Ascending aorta (tissue), 2 donors: ENCODE measurements around the gene YPEL4. TPM values are rescaled to one million over a fixed set of nuclear protein-coding genes. Genes with fewer than 3 reads are reported as not detected.

Source experiments
- DNase-seq, 2 donors: peaks; one replicate each; pipeline ENCODE4 v3.0.0-alpha.2; 2019; ENCODE audit warnings: low spot score in 2 of 2
- H3K27ac ChIP-seq, 2 donors: fragments of 200-600 bp; sonication (generic); one replicate each; pipeline ENCODE4 v1.5.1; 2016 to 2017; ENCODE audit warnings: mild to moderate bottlenecking in 1 of 2
- H3K27me3 ChIP-seq: fragments of 200-600 bp; sonication (generic); one replicate; pipeline ENCODE4 v1.5.1; 2017
- H3K36me3 ChIP-seq, 2 donors: fragments of 200-600 bp; sonication (generic); one replicate each; pipeline ENCODE4 v1.5.1; 2016
- H3K4me1 ChIP-seq, 2 donors: fragments of 200-600 bp; sonication (generic); one replicate each; pipeline ENCODE4 v1.5.1; 2016 to 2017; ENCODE audit warnings: mild to moderate bottlenecking in 1 of 2
- H3K4me3 ChIP-seq, 2 donors: fragments of 200-600 bp; sonication (generic); one replicate each; pipeline ENCODE4 v1.5.1; 2016 to 2017; ENCODE audit warnings: mild to moderate bottlenecking in 1 of 2
- H3K9me3 ChIP-seq, 2 donors: fragments of 200-600 bp; sonication (generic); one replicate each; pipeline ENCODE4 v1.5.1; 2016
- intact Hi-C: fragments of 100-400 bp; cut with DNase I; formaldehyde crosslinking; loops from one replicate; pipeline ENCODE4 v1.15.1; 2023
- total RNA-seq: library from RNA; depleted of rRNA; stranded (reverse); fragments of >200 nt; gene quantifications from one replicate; pipeline ENCODE4 v1.1.0, GENCODE V29; 2016
- TF ChIP-seq, protein P1 (sequence below), 3 experiments: fragments of 200-600 bp in 2 of 3; fragments of 450-650 bp in 1 of 3; sonication (generic) in 2 of 3; IDR thresholded peaks; one replicate each; pipeline ENCODE4 v1.5.1; 2016 to 2019; ENCODE audit warnings: antibody characterized with exemption in 3 of 3, mild to moderate bottlenecking in 1 of 3, moderate library complexity in 1 of 3

Gene YPEL4
- total RNA-seq, 1 donor from 2014 or later: not detected

DNA sequence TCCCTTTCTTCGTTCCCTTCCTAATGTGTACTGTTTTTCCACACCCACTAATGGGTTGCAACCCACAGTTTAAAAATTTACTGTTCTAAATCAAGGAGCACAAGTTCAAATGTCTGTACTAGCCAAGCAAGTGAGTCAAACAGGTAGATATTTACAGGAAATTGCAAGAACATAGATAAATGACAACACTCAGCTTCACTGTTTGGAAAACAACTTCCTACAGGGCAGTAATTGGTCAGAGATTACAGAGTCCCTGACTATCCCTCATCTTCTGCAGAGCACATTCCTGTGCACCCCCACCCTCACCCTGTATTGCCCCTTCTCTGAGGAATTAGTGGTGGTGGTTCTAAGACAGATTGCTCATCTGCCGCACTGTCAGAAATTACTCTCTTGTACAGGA is 50.3 kb downstream of the YPEL4 start:
- DNase-seq: no peak
- Histone ChIP-seq H3K4me3 (peak overlapping the region in 1 of 2 donors; percentile 72), H3K36me3 (peaks cover 10 to 30% of the 10 kb centered on the region in 2 donors), H3K4me1 (peaks cover 0 to 9% of the 10 kb centered on the region in 2 donors), H3K27me3 (no peaks in the 10 kb centered on the region), H3K9me3 (no peaks in the 10 kb centered on the region), H3K27ac (peak overlapping the region; percentile 95 to 97)
- intact Hi-C loops: loop anchor here (5.0 kb wide), 2 partner anchors 172 to 978 kb away; partner anchors contain the start of genes LPXN, SLC43A3 and ZFP91
- TF ChIP-seq, protein P1, sequence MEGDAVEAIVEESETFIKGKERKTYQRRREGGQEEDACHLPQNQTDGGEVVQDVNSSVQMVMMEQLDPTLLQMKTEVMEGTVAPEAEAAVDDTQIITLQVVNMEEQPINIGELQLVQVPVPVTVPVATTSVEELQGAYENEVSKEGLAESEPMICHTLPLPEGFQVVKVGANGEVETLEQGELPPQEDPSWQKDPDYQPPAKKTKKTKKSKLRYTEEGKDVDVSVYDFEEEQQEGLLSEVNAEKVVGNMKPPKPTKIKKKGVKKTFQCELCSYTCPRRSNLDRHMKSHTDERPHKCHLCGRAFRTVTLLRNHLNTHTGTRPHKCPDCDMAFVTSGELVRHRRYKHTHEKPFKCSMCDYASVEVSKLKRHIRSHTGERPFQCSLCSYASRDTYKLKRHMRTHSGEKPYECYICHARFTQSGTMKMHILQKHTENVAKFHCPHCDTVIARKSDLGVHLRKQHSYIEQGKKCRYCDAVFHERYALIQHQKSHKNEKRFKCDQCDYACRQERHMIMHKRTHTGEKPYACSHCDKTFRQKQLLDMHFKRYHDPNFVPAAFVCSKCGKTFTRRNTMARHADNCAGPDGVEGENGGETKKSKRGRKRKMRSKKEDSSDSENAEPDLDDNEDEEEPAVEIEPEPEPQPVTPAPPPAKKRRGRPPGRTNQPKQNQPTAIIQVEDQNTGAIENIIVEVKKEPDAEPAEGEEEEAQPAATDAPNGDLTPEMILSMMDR (IDR thresholded peaks at IDR 0.05): no peak

DNA sequence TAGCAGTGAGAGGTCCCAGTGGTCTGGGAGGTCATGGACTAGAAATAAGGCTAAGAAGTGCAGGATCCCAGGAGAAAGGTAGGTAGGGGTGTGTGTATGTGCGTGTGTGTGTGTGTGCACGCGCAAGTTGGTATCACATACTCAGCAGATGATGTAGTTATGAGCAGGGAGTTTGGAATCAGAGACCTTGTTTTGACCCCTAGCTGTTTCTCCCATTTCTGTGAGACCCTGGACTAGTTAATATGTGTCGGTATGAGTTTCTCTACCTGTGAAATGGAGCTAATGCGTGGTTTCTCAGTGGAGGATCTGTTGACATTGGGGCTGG is 50.9 kb downstream of the YPEL4 start:
- Histone ChIP-seq H3K4me1 (peaks cover 0 to 9% of the 10 kb centered on the region in 2 donors), H3K4me3 (peak overlapping the region; percentile 72), H3K36me3 (peaks cover 10 to 24% of the 10 kb centered on the region in 2 donors), H3K27ac (peak overlapping the region; percentile 95 to 97), H3K9me3 (no peaks in the 10 kb centered on the region), H3K27me3 (no peaks in the 10 kb centered on the region)
- TF ChIP-seq, protein P1 (IDR thresholded peaks at IDR 0.05): no peak
- intact Hi-C loops: loop anchor here (1.0 to 5.0 kb wide), 3 partner anchors 30 to 979 kb away; partner anchors contain the start of genes LPXN, SLC43A3 and ZFP91
- peak in 1 of 2 donors; percentile 67 for DNase-seq

DNA sequence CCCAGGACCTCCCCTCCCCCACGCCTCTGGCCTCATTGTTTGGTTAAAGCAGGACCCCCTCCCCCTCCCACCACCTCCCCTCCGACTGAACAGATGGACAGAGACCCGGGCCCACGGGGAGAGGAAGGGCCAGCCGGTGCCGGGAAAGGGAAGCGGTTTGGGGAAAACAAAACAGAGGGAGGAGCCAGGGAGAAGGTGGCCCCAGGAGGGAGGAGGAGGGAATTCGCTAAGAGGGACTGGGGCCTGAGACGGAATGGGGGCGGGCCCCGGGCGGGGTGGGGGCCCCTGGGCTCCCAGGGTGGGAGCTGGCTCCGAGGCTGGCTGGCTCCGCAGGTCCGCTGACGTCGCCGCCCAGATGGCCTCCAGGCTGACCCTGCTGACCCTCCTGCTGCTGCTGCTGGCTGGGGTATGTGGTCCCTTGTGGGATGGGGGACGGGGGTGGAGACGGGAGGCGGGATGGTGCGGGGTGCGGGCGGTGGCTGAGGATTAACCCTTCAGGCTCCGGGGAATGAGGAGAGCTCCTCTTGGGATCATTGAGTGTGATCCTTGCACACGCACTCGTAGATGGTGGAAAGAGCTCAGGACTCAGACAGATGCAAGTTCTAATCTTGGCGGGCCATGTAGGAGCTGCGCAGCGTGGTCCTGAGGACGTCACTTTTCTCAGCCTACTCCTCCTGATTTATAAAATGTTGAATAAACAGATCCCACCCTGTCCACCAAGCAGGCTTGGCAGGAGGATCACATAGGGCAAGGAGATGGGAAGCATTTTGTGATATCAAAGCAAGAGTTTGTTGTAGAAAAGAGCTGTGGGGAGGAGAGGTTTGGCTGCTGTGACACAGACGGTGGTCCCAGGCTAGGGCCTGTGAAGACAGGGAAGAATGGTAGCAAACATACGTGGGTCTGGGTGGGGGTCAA is 51.5 kb downstream of the YPEL4 start:
- Histone ChIP-seq H3K36me3 (peaks cover 10 to 19% of the 10 kb centered on the region in 2 donors), H3K4me3 (peak overlapping the region; percentile 72), H3K9me3 (no peaks in the 10 kb centered on the region), H3K27me3 (no peaks in the 10 kb centered on the region), H3K27ac (peak overlapping the region; percentile 95 to 97), H3K4me1 (peaks cover 0 to 9% of the 10 kb centered on the region in 2 donors)
- intact Hi-C loops: loop anchor here (1.0 to 5.0 kb wide), 4 partner anchors 30 to 979 kb away; partner anchors contain the start of genes LPXN, SLC43A3 and ZFP91
- peak; percentile 42 to 89 for DNase-seq
- TF ChIP-seq, protein P1 (IDR thresholded peaks at IDR 0.05): no peak

DNA sequence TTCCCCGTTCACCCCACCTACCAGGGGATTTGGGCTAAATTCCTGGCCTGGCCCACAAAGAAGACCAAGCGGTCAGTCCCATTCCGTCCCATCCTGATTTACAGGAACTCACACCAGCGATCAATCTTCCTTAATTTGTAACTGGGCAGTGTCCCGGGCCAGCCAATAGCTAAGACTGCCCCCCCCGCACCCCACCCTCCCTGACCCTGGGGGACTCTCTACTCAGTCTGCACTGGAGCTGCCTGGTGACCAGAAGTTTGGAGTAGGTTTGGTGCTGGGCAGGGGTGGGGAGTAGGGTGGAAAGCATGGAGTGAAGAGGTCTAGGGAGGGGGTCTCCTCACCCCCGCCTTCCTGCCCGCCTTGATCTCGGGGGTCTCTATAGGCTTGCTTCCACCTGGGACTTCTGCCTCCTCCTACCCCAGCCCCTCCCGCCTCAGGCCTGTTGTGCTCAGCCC is 52.2 kb downstream of the YPEL4 start, which contains the start of gene SERPING1:
TSS of gene SERPING1 (plus strand) at position 225 of the 455 bp plus-strand sequence. CDS start 586 bp downstream, outside the sequence.
- DNase-seq: peak; percentile 18 to 92
- peaks cover 4 to 12% of the 10 kb centered on the region in 2 donors for H3K36me3 ChIP-seq

DNA sequence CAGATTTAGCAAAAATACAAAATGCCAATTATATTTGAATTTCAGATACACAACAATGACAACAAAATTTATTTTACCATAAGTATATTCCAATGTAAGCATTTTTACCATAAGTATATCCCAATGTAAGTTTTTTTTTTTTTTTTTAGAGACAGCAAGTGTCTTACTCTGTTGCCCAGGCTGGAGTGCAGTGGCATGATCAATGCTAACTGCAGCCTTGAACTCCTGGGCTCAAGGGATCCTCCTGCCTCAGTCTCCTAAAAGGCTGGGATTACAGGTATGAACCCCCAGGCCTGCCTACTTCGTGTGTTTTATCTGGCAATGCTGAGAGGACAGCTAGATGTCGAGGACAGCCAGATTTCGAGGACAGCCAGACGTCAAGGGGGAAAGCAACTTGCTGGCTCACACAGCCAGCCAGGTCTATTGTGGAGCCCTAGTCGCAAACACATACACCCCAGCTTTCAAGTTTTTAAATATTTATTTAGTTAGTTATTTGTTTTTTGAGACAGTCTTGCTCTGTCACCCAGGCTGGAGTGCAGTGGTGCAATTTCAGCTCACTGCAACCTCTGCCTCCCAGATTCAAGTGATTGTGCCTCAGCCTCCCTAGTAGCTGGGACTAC is 53.3 kb downstream of the YPEL4 start:
- DNase-seq: no peak
- H3K4me3 ChIP-seq: peak overlapping the region in 1 of 2 donors; percentile 72
- TF ChIP-seq, protein P1 (IDR thresholded peaks at IDR 0.05): no peak
- H3K36me3 ChIP-seq: peaks cover 0 to 2% of the 10 kb centered on the region in 2 donors
- H3K9me3 ChIP-seq: no peaks in the 10 kb centered on the region
- no peaks in the 10 kb centered on the region for H3K27me3 ChIP-seq
- H3K4me1 ChIP-seq: peaks cover 0 to 9% of the 10 kb centered on the region in 2 donors
- intact Hi-C loops: loop anchor here (2.0 to 5.0 kb wide), 3 partner anchors 42 to 981 kb away; partner anchors contain the start of genes LPXN, SLC43A3 and ZFP91
- H3K27ac ChIP-seq: peak overlapping the region; percentile 95 to 97

More for the DNA sequence above, 52.2 kb downstream of the YPEL4 start, which contains the start of gene SERPING1:
- intact Hi-C loops: loop anchor here (2.0 to 5.0 kb wide), 3 partner anchors 41 to 980 kb away; partner anchors contain the start of genes LPXN, SLC43A3 and ZFP91
- TF ChIP-seq, protein P1 (IDR thresholded peaks at IDR 0.05): no peak
- Histone ChIP-seq H3K27me3 (no peaks in the 10 kb centered on the region), H3K27ac (peak within 1 kb of the TSS; percentile 95 to 97), H3K9me3 (no peaks in the 10 kb centered on the region), H3K4me3 (peak within 1 kb of the TSS; percentile 72), H3K4me1 (peaks cover 0 to 9% of the 10 kb centered on the region in 2 donors)
